GM21526 (cell line): Measurements from ENCODE around the gene L3MBTL2.
"Not testable (repeated sequence)": the region's sequence is repeated elsewhere in the genome, so short reads cannot be mapped to it uniquely, and the experiment has no call there.

Source experiments
- ATAC-seq: cut with Tn5 transposase; IDR thresholded peaks from one replicate; pipeline ENCODE4 v1.9.1; 2021; ENCODE audit warnings: moderate library complexity; ENCODE audit not compliant: unreplicated experiment, low FRiP score

Gene L3MBTL2

GRCh38 chr22:41204992-41205900, at the start of gene L3MBTL2:
Gene L3MBTL2, plus strand, starts transcription at chr22:41205312. Its CDS starts 51 bp downstream, at chr22:41205363.
- ATAC-seq, result peak; percentile 94

GRCh38 chr22:41157083-41157482, 48.0 kb upstream of the L3MBTL2 start:
- no peak for ATAC-seq

- ATAC-seq, result no peak
Measured at GRCh38 chr22:41169157-41169556, 36.0 kb upstream of the L3MBTL2 start.

GRCh38 chr22:41171996-41172395, 33.1 kb upstream of the L3MBTL2 start:
- ATAC-seq, result no peak

GRCh38 chr22:41175546-41175945, 29.6 kb upstream of the L3MBTL2 start:
- no peak for ATAC-seq

- ATAC-seq, result no peak
Measured at GRCh38 chr22:41177040-41177621, 28.0 kb upstream of the L3MBTL2 start.

GRCh38 chr22:41177622-41178424, 27.3 kb upstream of the L3MBTL2 start:
- ATAC-seq, result no peak

GRCh38 chr22:41178425-41178975, 26.6 kb upstream of the L3MBTL2 start:
- no peak for ATAC-seq

GRCh38 chr22:41180362-41180761, 24.8 kb upstream of the L3MBTL2 start:
- not testable (repeated sequence) for ATAC-seq

- no peak for ATAC-seq
Measured at GRCh38 chr22:41180926-41181325, 24.2 kb upstream of the L3MBTL2 start.

GRCh38 chr22:41181349-41182241, 23.5 kb upstream of the L3MBTL2 start:
- ATAC-seq, result no peak

- no peak for ATAC-seq
Measured at GRCh38 chr22:41184679-41185078, 20.4 kb upstream of the L3MBTL2 start.

- ATAC-seq, result no peak
Measured at GRCh38 chr22:41191467-41191866, 13.6 kb upstream of the L3MBTL2 start.

GRCh38 chr22:41193829-41194228, 11.3 kb upstream of the L3MBTL2 start:
- ATAC-seq, result no peak

- ATAC-seq, result peak; percentile 66
Measured at GRCh38 chr22:41197038-41197972, 7.8 kb upstream of the L3MBTL2 start.

GRCh38 chr22:41198027-41198580, 7.0 kb upstream of the L3MBTL2 start:
- no peak for ATAC-seq

- no peak for ATAC-seq
Measured at GRCh38 chr22:41201141-41201540, 4.0 kb upstream of the L3MBTL2 start.

GRCh38 chr22:41203118-41203517, 2.0 kb upstream of the L3MBTL2 start:
- no peak for ATAC-seq
